Loucy (cell line): ENCODE results near the gene CCNH.

Experiments used
- EZH2phosphoT487 ChIP-seq: fragments of 200-600 bp; IDR thresholded peaks from 2 replicates; pipeline ENCODE4 v1.6.1; 2018; ENCODE audit warnings: antibody characterized with exemption, mild to moderate bottlenecking, moderate library complexity, borderline replicate concordance
- TF ChIP-seq, protein P1 (sequence below): fragments of 200-600 bp; sonication (generic); conservative IDR thresholded peaks from 2 replicates; pipeline ENCODE4 v1.5.1; 2014; ENCODE audit warnings: mild to moderate bottlenecking, antibody characterized with exemption, low read length

GRCh38 chr5:87361536-87362213, 51.1 kb downstream of the CCNH start:
- TF ChIP-seq, protein P1, sequence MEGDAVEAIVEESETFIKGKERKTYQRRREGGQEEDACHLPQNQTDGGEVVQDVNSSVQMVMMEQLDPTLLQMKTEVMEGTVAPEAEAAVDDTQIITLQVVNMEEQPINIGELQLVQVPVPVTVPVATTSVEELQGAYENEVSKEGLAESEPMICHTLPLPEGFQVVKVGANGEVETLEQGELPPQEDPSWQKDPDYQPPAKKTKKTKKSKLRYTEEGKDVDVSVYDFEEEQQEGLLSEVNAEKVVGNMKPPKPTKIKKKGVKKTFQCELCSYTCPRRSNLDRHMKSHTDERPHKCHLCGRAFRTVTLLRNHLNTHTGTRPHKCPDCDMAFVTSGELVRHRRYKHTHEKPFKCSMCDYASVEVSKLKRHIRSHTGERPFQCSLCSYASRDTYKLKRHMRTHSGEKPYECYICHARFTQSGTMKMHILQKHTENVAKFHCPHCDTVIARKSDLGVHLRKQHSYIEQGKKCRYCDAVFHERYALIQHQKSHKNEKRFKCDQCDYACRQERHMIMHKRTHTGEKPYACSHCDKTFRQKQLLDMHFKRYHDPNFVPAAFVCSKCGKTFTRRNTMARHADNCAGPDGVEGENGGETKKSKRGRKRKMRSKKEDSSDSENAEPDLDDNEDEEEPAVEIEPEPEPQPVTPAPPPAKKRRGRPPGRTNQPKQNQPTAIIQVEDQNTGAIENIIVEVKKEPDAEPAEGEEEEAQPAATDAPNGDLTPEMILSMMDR = no peak
- TF ChIP-seq EZH2phosphoT487 = no peak
